ENCODE results near the gene THSD8. TPM values are rescaled to one million over a fixed set of nuclear protein-coding genes. Genes with fewer than 3 reads are reported as not detected.

THSD8 gene
- total RNA-seq, 1 donor from 2014 or later: 28.1 TPM

DNA sequence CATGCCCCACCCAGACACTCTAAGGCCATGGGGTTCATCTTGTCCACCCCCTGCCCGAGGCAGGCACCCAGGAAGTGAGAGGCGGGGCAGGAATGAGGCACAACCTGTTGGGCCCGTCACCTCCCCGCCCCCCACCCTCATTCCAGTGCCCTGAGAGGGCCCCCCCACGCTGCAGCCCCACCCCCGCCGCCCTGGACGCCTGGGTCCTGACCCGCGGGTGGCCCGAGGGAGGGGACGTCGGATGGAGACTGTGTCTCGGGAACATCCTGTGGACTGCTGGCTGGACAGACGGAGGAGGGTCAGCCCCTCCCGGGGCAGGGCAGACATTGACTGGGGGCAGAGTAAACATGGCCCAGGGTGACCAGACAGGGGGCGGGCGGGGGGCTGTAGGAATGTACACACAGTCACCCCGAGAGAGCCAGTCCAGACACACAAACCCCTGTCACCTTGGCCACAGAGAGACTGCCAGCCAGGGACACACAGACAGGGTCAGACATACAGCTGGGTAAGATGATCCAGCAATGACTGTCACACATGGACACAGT is 17.9 kb upstream of the THSD8 start:
- Mint-ChIP-seq H3K4me3 (peak overlapping the region; percentile 70), H3K9me3 (no peaks in the 10 kb centered on the region), H3K27me3 (ENCODE audit: insufficient read depth) (no peaks in the 10 kb centered on the region), H3K27ac (no peak overlapping the region), H3K4me1 (ENCODE audit: low read depth) (peaks cover 32% of the 10 kb centered on the region), H3K36me3 (ENCODE audit: low read depth) (no peaks in the 10 kb centered on the region)
- DNase-seq (ENCODE audit: low spot score): no peak
- intact Hi-C loops (cut with micrococcal nuclease): loop anchor here (2.0 kb wide), 1 partner anchor 155 kb away; the partner anchor contains the start of gene CALR

DNA sequence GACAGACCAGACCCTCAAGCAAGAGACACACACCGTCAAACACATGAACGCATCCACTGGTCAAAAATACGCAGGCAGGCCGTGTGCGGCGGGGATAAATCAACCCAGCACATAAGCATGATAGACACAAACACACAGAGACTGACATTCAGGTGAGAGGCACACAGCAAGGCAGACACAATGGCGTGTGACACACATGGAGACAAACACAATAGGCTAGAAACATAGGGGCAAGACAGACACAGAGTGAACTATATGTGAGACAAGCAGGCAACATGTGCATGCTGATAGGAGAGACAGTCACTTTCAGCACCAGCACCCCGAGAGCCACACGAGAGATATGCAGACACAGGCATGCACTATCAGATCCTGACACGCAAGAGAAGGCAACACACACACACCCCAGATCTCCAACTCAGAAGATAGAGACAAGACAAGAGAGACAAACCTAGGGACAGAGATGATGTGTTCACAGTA is 17.4 kb upstream of the THSD8 start:
- peaks cover 31% of the 10 kb centered on the region for H3K4me1 Mint-ChIP-seq (ENCODE audit: low read depth)
- intact Hi-C loops (cut with micrococcal nuclease): no loop called here
- no peaks in the 10 kb centered on the region for H3K27me3 Mint-ChIP-seq (ENCODE audit: insufficient read depth)
- H3K27ac Mint-ChIP-seq: no peak overlapping the region
- no peak for DNase-seq (ENCODE audit: low spot score)
- no peak overlapping the region for H3K4me3 Mint-ChIP-seq
- H3K9me3 Mint-ChIP-seq: no peaks in the 10 kb centered on the region
- no peaks in the 10 kb centered on the region for H3K36me3 Mint-ChIP-seq (ENCODE audit: low read depth)

DNA sequence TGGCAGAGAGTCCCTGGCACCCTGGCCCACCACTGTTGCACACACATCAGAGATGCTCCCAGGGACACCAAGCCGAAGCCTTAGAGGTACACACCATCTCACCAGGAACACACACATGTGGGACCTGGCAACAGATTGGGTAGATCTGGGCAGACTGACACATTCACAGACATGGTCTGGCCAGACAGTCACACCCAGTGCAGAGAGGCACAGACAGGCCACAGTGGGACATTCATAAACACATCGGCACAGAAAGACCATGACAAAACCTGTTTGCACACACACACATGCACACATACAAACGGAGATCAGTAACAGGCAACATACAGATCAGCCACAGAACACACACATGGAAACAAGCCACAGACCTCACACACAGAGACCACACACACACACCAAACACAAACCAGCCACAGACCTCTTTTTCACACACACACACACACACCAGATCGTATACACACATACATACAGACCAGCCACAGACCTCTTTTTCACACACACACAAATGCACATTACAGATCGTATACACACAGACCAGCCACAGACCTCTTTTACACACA is 16.9 kb upstream of the THSD8 start:
- Mint-ChIP-seq H3K4me1 (ENCODE audit: low read depth) (peaks cover 26% of the 10 kb centered on the region), H3K4me3 (no peak overlapping the region), H3K27ac (no peak overlapping the region), H3K36me3 (ENCODE audit: low read depth) (no peaks in the 10 kb centered on the region), H3K9me3 (no peaks in the 10 kb centered on the region), H3K27me3 (ENCODE audit: insufficient read depth) (no peaks in the 10 kb centered on the region)
- intact Hi-C loops (cut with micrococcal nuclease): no loop called here
- no peak for DNase-seq (ENCODE audit: low spot score)

DNA sequence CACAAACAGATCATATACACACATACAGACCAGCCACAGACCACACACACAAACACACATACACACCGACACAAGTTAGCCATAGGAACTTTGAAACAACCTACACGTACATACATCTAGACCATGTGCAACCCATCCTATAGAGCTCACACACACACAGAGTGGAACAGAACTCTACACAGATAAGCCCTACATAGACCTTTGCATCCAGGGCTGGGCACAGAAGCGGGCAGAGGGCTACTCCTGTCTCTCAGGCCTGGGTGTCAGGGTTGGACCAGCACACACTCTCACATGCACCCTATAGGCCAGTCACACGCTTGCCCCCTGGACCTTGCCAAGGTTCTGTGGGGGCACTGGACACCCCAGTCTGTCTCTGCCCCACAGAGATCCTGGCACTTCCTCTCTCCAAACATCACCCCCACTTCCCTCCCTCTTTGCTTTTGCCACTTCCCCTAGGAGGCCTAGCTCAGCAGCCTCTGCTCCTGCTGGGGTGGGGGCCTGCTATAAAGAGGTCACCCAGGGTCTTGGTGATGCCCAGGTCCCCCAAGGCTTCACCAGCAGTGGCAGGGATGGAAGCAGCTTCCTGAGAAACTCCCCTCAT is 16.3 kb upstream of the THSD8 start:
- no peak overlapping the region for H3K4me3 Mint-ChIP-seq
- no peaks in the 10 kb centered on the region for H3K27me3 Mint-ChIP-seq (ENCODE audit: insufficient read depth)
- no peaks in the 10 kb centered on the region for H3K9me3 Mint-ChIP-seq
- no peak overlapping the region for H3K27ac Mint-ChIP-seq
- intact Hi-C loops (cut with micrococcal nuclease): no loop called here
- DNase-seq (ENCODE audit: low spot score): no peak
- H3K4me1 Mint-ChIP-seq (ENCODE audit: low read depth): peaks cover 27% of the 10 kb centered on the region
- no peaks in the 10 kb centered on the region for H3K36me3 Mint-ChIP-seq (ENCODE audit: low read depth)

DNA sequence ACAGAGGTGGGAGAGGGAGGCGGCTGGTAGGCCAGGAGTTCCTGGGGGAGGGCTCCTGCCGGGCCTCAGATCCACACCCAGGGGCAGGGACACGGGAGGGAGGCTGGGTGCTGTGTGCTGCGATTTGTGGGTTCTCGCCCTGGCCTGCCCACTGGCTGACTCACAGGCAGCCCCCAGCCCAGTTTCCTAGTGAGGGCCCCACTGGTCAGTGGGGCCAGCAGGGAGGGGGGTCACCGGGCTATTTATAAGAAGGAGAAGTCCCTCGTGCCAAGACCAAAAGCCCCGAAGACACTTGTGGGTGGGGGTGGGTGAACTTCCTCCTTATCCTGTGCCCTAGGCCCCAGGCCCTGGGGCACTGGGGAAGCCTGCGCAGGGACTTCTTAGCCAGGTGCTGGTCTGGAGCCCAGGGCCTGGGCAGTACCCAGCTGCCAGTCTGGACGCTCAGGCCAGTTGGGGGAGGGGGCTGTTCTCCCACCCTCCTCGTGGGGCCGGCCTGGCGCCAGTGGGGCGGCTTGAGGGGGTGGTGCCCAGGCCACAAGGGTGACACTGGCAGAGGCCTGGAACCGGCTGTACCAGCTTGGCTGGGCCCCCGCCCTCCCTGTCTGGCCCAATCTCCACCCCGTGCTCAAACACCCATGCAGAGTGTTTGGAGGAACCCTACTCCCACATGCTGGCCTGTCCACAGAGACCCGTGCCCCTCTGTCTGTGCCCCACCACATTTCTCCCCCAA is 15.6 kb upstream of the THSD8 start:
- no peaks in the 10 kb centered on the region for H3K27me3 Mint-ChIP-seq (ENCODE audit: insufficient read depth)
- no peaks in the 10 kb centered on the region for H3K9me3 Mint-ChIP-seq
- H3K36me3 Mint-ChIP-seq (ENCODE audit: low read depth): no peaks in the 10 kb centered on the region
- H3K4me3 Mint-ChIP-seq: no peak overlapping the region
- H3K4me1 Mint-ChIP-seq (ENCODE audit: low read depth): peaks cover 33% of the 10 kb centered on the region
- intact Hi-C loops (cut with micrococcal nuclease): no loop called here
- no peak for DNase-seq (ENCODE audit: low spot score)
- H3K27ac Mint-ChIP-seq: peak overlapping the region; percentile 72

DNA sequence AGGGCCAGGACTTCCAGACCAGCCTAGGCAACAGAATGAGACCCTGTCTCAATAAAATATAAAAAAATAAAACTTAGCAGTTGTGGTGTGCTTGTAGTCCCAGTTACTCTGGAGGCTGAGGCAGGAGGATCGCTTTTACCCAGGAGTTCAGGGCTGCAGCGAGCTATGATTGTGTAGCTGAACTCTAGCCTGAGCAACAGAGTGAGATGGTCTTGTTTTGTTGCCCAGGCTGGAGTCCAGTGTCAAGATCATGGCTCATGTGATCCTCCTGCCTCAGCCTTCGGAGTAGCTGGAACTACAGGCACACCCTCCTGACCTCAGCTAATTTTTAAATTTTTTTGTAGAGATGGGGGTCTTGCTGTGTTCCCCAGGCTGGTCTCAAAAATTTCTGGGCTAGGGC is 14.9 kb upstream of the THSD8 start:
- Mint-ChIP-seq H3K36me3 (ENCODE audit: low read depth) (no peaks in the 10 kb centered on the region), H3K9me3 (no peaks in the 10 kb centered on the region), H3K27ac (peak overlapping the region; percentile 72), H3K4me1 (ENCODE audit: low read depth) (peaks cover 28% of the 10 kb centered on the region), H3K27me3 (ENCODE audit: insufficient read depth) (no peaks in the 10 kb centered on the region), H3K4me3 (no peak overlapping the region)
- DNase-seq (ENCODE audit: low spot score): no peak
- intact Hi-C loops (cut with micrococcal nuclease): no loop called here

DNA sequence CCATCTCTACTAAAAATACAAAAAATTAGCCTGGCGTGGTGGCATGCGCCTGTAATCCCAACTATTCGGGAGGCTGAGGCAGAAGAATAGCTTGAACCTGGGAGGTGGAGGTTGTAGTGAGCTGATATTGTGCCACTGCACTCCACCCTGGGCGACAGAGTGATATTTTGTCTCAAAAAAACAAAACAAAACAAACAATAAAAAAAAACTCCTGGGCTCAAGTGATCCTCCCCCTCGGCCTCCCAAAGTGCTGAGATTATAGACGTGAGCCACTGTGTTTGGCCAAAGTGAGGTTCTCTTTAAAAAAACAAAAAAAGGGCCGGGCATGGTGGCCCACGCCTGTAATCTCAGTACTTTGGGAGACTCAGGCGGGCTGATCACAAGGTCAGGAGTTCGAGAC is 14.4 kb upstream of the THSD8 start:
- no peak for DNase-seq (ENCODE audit: low spot score)
- peaks cover 24% of the 10 kb centered on the region for H3K4me1 Mint-ChIP-seq (ENCODE audit: low read depth)
- H3K4me3 Mint-ChIP-seq: no peak overlapping the region
- peak overlapping the region; percentile 32 for H3K27ac Mint-ChIP-seq
- H3K36me3 Mint-ChIP-seq (ENCODE audit: low read depth): peaks cover 1% of the 10 kb centered on the region
- no peaks in the 10 kb centered on the region for H3K27me3 Mint-ChIP-seq (ENCODE audit: insufficient read depth)
- no peaks in the 10 kb centered on the region for H3K9me3 Mint-ChIP-seq
- intact Hi-C loops (cut with micrococcal nuclease): no loop called here

DNA sequence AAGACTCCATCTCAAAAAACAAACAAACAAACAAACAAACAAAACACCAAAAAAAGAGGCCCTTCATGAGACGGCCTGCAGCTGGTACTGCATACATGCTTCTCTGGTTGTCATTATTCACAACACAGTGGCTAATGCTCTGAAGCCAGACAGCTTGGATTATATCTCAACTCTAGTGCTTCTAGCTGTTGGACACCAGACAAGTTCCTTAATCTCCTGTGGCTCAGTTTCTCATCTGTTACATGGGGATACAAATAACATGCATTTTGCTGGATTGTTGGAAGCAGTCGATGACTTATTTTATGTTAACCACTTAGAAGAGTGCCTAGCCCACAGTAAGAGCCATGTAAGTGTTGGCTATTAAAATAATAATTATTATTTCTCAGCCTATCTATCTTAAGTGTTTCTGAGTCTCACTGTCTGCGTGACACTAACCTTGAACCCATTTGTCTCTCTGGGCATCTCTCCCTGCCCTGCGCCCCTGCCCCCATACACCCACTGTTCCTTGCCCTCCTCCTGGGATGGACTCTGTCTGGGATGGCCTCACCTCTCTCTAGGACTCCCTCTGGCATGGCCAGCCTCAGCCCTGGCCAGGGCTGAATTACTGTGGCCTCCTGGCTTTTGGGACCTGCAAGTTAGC is 13.7 kb upstream of the THSD8 start:
- Mint-ChIP-seq H3K9me3 (no peaks in the 10 kb centered on the region), H3K4me3 (no peak overlapping the region), H3K36me3 (ENCODE audit: low read depth) (peaks cover 7% of the 10 kb centered on the region), H3K27ac (peak overlapping the region; percentile 53), H3K27me3 (ENCODE audit: insufficient read depth) (no peaks in the 10 kb centered on the region), H3K4me1 (ENCODE audit: low read depth) (peaks cover 24% of the 10 kb centered on the region)
- DNase-seq (ENCODE audit: low spot score): no peak
- intact Hi-C loops (cut with micrococcal nuclease): no loop called here

DNA sequence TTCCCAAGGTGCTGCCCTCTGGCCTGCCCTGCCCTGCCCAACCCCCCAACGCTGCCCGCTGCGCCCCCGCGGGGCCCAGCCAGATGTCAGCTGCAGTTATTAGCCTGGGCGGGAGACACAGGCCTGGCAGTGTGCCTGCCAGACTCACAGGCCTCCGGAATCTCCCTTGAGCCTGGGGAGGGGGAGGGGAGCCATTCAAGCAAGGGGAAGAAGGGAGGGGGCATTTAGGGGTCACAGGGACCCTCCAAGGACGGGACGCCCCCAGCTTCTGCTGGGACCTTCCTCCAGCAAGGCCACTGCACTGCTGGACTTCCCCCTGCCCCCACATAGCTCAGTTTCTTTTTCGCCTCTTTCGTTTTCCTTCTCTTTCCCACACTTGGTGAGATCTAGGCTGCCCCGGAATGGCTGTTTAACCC is 13.2 kb upstream of the THSD8 start:
- H3K4me1 Mint-ChIP-seq (ENCODE audit: low read depth): peaks cover 19% of the 10 kb centered on the region
- intact Hi-C loops (cut with micrococcal nuclease): loop anchor here (1.0 kb wide), 2 partner anchors 10 to 51 kb away; partner anchors contain the start of gene GET3
- peak; percentile 15 for DNase-seq (ENCODE audit: low spot score)
- peaks cover 10% of the 10 kb centered on the region for H3K36me3 Mint-ChIP-seq (ENCODE audit: low read depth)
- H3K27ac Mint-ChIP-seq: peak overlapping the region; percentile 98
- no peaks in the 10 kb centered on the region for H3K27me3 Mint-ChIP-seq (ENCODE audit: insufficient read depth)
- peak overlapping the region; percentile 91 for H3K4me3 Mint-ChIP-seq
- H3K9me3 Mint-ChIP-seq: no peaks in the 10 kb centered on the region

DNA sequence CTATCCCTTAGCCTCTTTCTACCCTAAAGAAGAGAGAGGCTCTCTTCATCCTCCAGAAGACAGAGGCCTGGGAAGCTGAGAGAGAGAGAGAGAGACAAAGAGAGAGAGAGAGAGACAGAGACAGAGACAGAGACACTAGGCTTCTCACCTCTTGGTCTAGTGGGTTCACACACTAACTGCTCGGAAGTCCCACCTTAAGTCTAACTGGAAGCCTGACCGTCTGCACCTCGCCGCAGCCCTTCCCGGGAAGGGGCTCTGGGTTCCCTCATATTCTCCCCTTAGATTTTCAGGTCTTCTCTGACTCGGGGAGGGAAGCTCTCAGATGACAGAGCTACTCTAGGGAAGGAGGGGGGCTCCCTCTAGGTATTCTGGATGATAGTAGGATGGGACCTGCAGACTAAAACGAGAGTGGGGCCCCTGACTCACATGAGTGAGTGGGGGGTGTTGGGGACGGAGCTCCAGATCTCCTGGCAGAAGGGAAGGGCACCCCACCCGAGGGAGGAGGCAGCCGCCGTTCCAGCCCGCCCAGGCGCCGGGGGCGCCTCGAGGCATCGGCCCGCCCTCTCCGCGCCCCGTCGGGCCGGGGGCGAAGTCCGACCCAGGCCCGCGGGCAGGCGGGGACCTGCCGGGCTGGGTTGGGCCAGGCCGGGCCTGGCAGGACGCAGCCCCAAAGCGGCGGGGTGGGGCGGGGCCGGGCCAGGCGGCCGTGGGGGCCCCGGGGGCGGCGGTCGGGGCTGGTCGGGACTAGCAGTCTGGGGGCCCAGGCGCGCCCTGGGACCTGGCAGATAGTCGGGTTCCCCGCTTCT is 12.6 kb upstream of the THSD8 start:
- H3K36me3 Mint-ChIP-seq (ENCODE audit: low read depth): peaks cover 13% of the 10 kb centered on the region
- no peaks in the 10 kb centered on the region for H3K27me3 Mint-ChIP-seq (ENCODE audit: insufficient read depth)
- H3K27ac Mint-ChIP-seq: peak overlapping the region; percentile 98
- H3K9me3 Mint-ChIP-seq: no peaks in the 10 kb centered on the region
- H3K4me3 Mint-ChIP-seq: peak overlapping the region; percentile 91
- intact Hi-C loops (cut with micrococcal nuclease): loop anchor here (1.0 kb wide), 2 partner anchors 11 to 52 kb away; partner anchors contain the start of gene GET3
- DNase-seq (ENCODE audit: low spot score): no peak
- H3K4me1 Mint-ChIP-seq (ENCODE audit: low read depth): peaks cover 23% of the 10 kb centered on the region

DNA sequence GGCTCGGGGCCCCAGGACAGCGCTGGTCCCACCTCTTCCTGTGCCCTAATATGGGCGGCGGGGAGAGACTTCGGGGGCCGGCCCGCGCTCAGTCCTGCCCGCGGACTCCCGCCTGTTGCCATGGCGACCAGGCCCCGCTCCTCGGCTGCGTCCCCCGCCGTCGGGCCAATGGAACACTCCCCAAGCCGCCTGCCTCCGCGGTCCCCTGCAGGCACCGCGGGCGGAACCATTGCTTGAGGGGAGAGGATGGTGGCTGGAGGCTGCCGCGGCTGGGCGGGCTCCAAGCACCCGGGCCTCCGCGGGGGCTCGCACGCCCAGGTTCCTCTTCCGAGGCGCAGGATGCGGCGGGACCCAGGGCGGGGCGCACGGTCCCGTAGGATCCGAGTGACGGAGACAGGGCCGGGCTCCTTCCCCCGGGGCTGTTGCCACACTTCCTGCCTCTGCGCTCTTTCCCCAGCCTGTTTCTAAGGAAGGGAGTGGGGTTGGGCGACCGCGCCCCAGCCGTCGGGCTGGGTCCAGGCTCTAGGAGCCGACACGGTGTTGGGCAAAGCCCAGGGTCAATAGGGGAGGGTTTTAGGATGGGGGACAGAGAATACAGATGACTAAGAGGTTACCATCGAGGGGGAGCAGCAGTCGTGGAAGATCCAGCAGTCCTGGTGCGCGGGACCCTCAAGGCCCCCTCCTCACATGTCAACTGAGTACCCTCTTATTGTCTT is 11.8 kb upstream of the THSD8 start:
- Mint-ChIP-seq H3K4me3 (peak overlapping the region; percentile 97), H3K27me3 (ENCODE audit: insufficient read depth) (no peaks in the 10 kb centered on the region), H3K9me3 (no peaks in the 10 kb centered on the region), H3K36me3 (ENCODE audit: low read depth) (peaks cover 13% of the 10 kb centered on the region), H3K27ac (peak overlapping the region; percentile 91), H3K4me1 (ENCODE audit: low read depth) (peaks cover 30% of the 10 kb centered on the region)
- intact Hi-C loops (cut with micrococcal nuclease): loop anchor here (1.0 to 5.0 kb wide), 6 partner anchors 12 to 1703 kb away; partner anchors contain the start of genes CALR, GET3, LDLR and TNPO2
- DNase-seq (ENCODE audit: low spot score): peak; percentile 94

Measured in activated T-helper 1 cell treated with anti-CD3 and anti-CD28 coated beads, Interleukin-12 subunit alpha, Interleukin-12 subunit beta, Interleukin-2, Interleukin-4 antibody, amounts not matched to agents 30 ng/mL and 10 ng/mL and 1 ng/mL, durations not matched to agents 14 hours and 24 hours and 36 hours (primary cell).